IMR-90 (cell line): ENCODE data around the gene DCDC2.

Experiments used
- CEBPB ChIP-seq: IDR thresholded peaks from 2 replicates; pipeline ENCODE4 v1.6.1; 2012; ENCODE audit warnings: low read depth, low read length, improper control_type of control experiment
- CHD1 ChIP-seq: IDR thresholded peaks from 2 replicates; pipeline ENCODE4 v1.6.1; 2012; ENCODE audit warnings: low read depth, low read length, improper control_type of control experiment
- MAFK ChIP-seq: IDR thresholded peaks from 2 replicates; pipeline ENCODE4 v1.6.1; 2012; ENCODE audit warnings: low read depth, low read length, improper control_type of control experiment
- MAZ ChIP-seq: IDR thresholded peaks from 2 replicates; pipeline ENCODE4 v1.6.1; 2012; ENCODE audit warnings: low read depth, mild to moderate bottlenecking, low read length, improper control_type of control experiment, moderate library complexity, borderline replicate concordance
- MXI1 ChIP-seq: IDR thresholded peaks from 2 replicates; pipeline ENCODE4 v1.6.1; 2012; ENCODE audit warnings: low read depth, mild to moderate bottlenecking, low read length, moderate library complexity, borderline replicate concordance
- NFE2L2 ChIP-seq: fragments of 150-350 bp; IDR thresholded peaks from 2 replicates; pipeline ENCODE4 v1.6.1; 2016; ENCODE audit warnings: low read depth, mild to moderate bottlenecking, low read length
- POLR2A ChIP-seq: IDR thresholded peaks from 2 replicates; pipeline ENCODE4 v1.6.1; 2012; ENCODE audit warnings: mild to moderate bottlenecking, low read depth, low read length
- RAD21 ChIP-seq: IDR thresholded peaks from 2 replicates; pipeline ENCODE4 v1.6.1; 2012; ENCODE audit warnings: low read length, improper control_type of control experiment
- TF ChIP-seq, protein P1 (sequence below): conservative IDR thresholded peaks from 2 replicates; pipeline ENCODE4 v1.5.1; 2012; ENCODE audit warnings: mild to moderate bottlenecking, low read depth, low read length, improper control_type of control experiment
- TF ChIP-seq, protein P2 (sequence below): fragments of 150-350 bp; IDR thresholded peaks from 2 replicates; pipeline ENCODE4 v1.6.1; 2017; ENCODE audit warnings: mild to moderate bottlenecking, antibody characterized with exemption, low read length, low read depth

DNA sequence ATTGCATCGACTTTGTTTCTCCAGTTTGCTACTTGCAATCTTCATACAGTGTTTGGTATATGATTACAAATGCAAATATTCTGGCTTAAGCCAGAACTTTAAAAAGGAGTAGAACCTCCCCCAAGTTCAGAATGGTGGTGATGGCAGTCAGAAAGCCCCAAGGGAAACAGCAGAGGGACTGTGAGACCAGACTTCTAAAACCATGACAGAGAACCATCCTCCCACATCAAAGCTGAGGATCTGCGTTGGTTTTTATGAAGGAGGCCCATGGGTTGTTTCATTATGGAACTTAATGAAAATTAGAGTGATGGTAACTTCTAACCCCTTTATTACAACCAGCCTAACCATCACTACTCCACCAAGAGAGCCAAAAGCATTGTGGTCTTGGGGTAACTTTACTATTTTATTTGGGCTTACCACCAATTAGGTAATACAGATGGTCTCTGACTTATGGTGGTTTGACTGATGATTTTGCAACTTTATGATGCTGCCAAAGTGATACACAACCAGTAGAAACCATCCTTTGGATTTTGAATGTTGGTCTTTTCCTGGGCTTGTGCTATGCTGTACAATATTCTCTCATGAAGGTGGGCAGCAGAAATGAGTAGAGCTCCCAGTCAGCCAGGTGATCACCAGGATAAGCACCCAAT lies 34.0 kb upstream of the DCDC2 start:
- TF ChIP-seq CEBPB (no peak), MXI1 (no peak), MAFK (no peak), CHD1 (no peak), NFE2L2 (no peak), POLR2A (no peak), MAZ (no peak), RAD21 (no peak)
- TF ChIP-seq, protein P1, sequence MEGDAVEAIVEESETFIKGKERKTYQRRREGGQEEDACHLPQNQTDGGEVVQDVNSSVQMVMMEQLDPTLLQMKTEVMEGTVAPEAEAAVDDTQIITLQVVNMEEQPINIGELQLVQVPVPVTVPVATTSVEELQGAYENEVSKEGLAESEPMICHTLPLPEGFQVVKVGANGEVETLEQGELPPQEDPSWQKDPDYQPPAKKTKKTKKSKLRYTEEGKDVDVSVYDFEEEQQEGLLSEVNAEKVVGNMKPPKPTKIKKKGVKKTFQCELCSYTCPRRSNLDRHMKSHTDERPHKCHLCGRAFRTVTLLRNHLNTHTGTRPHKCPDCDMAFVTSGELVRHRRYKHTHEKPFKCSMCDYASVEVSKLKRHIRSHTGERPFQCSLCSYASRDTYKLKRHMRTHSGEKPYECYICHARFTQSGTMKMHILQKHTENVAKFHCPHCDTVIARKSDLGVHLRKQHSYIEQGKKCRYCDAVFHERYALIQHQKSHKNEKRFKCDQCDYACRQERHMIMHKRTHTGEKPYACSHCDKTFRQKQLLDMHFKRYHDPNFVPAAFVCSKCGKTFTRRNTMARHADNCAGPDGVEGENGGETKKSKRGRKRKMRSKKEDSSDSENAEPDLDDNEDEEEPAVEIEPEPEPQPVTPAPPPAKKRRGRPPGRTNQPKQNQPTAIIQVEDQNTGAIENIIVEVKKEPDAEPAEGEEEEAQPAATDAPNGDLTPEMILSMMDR, result no peak
- TF ChIP-seq, protein P2, sequence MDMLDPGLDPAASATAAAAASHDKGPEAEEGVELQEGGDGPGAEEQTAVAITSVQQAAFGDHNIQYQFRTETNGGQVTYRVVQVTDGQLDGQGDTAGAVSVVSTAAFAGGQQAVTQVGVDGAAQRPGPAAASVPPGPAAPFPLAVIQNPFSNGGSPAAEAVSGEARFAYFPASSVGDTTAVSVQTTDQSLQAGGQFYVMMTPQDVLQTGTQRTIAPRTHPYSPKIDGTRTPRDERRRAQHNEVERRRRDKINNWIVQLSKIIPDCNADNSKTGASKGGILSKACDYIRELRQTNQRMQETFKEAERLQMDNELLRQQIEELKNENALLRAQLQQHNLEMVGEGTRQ, result no peak
